Stimulated activated CD8-positive, alpha-beta memory T cell treated with anti-CD3 and anti-CD28 coated beads, Interleukin-7, amount 100 ng/mL, for 48 hours (primary cell): Measurements from ENCODE around the gene LIPG.
"Not testable (repeated sequence)": the region's sequence is repeated elsewhere in the genome, so short reads cannot be mapped to it uniquely, and the experiment has no call there.

Experiments used
- DNase-seq, 2 donors: peaks; one replicate each; pipeline ENCODE4 v3.0.0-alpha.2; 2020; ENCODE audit warnings: low read depth in 1 of 2; ENCODE audit errors: extremely low read depth in 1 of 2

The LIPG gene

DNA sequence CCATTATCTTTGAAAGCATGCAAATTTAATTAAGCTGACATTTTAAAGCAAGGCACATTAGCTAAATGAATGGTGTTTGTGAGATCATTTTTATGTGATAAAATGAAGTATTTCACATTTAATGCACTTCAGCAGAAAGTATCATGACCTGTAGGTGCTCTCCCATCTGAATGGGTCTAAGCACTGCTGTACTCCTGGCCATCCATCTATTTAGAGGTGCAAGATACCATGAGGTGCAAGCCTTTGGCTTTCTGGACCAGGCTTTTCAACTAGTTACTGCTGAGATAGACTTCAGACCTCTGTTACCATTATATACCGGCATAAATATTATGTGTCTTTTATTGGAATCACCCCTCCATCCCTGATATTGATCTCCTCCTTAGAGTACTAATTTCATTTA lies 15.6 kb upstream of the LIPG start:
- DNase-seq: no peak

DNA sequence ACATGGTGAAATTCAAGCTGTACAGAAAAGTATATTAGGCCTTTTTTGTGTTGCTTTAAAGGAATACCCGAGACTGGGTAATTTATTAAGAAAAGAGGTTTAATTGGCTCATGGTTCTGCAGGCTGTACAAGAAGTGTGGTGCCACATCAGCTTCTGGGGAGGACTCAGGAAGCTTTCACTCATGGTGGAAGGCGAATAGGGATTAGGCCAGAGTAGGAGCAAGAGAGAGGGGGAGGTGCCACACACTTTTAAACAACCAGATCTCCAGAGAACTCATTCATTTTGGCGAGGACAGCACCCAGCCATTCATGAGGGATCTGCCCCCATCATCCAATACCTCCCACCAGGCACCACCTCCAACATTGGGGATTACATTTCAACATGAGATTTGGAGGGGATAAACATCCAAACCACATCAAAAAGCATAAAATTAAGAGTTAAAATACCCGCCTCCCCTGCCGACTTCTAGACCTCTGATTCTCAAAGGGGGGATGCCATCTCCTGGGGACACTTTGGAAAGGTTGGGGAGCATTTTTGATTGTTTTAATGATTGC lies 15.1 kb upstream of the LIPG start:
- DNase-seq: no peak

DNA sequence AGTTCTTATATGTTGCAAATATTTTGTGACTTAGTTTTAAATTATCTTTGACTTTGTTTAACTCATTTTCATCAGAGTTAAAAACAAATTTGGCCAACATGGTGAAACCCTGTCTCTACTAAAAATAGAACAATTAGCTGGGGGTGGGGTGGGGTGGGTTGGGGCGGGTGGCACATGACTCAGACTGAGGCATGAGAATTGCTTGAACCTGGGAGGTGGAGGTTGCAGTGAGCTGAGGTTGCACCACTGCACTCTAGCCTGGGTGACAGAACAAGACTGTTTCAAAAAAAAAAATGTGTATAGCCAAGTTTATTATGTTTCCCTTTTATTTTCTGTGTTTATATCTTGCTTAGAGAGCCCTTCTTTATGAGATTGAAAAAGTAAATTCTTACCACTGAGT lies 14.2 kb upstream of the LIPG start:
- DNase-seq: no peak

DNA sequence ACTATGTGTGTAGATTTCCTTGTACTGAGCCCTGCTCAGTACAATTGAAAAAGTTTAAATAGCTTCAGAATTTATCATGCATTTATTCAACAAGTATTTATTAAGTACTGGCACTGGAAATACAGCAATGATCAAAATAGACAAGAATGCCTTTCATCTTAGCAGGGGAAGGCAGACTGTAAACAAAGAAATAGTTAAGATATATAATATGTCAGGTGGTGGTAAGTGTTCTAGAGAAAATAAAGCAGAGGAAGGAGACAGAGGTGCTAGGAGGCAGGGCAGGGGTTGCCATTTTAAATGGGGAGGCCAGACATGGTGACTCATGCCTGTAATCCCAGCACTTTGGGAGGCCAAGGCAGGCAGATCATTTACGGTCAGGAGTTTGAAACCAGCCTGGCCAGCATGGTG lies 13.6 kb upstream of the LIPG start:
- no peak for DNase-seq

DNA sequence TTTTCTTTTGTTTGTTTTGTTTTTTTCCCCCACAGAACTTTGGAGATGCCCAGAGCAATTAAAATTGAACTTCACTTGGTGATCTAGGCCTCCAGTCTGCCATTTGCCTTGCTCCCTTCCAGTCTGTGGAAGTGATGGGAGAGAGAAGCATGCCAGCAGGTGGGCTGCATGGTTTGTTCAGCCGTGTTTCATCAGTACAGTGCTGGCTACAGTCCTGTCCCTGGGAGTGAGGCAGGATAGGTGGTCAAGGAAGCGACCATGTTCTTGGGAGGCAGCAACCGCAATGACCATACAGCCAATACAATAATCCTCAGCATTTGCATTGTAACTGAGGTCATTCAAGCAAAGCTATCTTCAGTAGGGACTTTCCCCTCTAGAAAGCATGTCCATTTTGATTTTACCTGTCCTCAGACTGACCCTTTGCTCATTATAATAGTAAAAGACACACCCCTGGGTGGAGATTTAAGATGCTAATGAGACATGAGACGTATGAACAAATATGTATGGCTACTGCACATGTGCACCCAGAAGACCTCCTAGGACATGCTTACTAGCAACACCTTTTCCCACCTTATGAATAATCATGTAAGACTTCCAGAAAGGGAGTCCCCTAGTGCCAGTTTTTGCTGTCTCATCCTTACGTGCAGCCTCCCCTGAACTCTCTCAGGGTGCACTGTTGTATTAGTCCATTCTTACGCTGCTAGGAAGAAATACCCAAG lies 11.1 kb upstream of the LIPG start:
- DNase-seq: no peak

DNA sequence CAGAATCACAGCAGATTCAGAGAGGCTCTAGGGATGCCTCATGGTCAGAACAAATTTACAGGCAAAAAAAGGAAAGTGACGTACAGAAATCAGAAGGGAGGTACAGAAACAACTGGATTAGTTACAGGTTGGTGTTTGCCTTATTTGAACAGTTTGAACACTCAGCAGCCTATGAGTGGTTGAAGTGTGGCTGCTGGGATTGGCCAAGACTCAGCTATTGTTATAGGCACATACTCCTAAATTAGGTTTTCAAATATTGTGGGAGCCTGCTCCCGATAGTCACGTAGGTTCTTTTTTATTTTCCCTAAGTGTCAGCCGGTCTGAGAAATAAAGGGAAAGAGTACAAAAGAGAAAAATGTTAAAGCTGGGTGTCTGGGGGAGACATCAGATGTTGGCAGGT lies 8.9 kb upstream of the LIPG start:
- DNase-seq: no peak

DNA sequence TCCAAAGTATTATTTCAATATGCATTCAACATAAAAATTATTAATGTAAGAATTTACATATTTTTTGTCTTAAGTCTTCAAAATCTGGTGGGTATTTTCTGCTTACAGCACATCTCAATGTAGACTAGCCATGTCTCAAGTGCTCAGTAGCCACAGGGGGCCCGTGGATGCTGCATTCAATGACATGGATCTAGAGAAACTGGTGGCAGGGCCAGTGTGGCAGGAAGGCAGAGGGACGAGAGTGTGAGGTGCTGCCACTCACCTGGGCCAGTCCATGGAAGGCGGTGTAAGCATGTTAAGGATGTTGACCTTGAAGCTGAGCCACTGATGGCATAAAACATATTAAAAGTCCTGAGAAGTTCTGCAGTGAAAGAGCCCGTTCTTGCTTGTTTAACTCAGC lies 6.2 kb upstream of the LIPG start:
- DNase-seq: no peak

DNA sequence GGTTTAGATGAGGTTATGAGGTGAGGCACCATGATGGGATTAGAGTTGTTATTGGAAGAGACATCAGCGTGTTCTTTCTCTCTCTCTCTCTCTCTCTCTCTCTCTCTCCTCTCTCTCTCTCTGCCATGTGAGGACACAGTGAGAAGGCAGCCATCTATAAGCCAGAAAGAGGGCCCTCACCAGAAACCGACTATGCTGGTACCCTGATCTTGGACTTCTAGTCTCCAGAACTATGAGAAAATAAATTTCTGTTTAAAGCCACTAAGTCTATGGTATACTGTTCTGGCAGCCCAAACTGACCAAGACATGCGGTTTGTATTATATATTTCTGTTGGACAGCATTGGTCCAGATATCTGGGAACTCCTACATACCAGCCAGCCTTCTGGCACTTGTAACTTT lies 3.5 kb upstream of the LIPG start:
- no peak for DNase-seq

DNA sequence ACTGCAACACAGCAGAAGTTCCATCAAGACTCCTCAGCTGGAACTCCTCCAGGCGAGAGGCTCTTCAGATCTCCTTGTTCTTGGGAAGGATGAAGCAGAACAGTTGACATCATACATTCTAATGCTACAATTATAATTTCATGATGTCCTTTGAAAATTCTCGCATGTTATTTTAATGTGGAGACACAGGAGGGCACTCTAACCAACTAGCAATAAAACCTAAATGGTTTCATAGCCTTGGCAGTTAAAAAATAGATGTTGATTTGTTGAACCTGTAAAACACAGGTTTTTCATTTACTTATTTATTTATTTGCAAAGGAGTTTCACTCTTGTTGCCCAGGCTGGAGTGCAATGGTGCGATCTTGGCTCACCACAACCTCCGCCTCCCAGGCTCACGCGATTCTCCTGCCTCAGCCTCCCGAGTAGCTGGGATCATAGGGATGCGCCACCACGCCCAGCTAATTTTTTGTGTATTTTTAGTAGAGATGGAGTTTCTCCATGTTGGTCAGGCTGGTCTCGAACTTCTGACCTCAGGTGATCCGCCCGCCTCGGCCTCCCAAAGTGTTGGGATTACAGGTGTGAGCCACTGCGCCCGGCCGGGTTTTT lies 2.4 kb upstream of the LIPG start:
- not testable (repeated sequence) for DNase-seq

DNA sequence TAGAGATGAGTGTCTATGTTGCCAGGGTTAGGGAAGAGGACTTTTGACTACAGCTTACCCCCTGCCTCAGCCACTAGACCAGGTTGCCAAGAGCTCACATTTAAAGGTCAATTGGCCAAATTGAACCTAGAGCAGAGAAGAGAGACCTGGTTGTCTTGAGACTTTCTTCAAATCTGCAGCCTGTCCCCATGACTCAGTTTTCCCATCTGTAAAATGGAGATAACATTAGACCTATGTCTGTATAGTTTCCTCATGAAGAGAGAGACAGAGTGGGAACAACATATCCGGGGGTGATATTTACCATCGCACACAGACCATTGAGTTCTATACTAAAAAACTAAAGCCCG lies 1.6 kb upstream of the LIPG start:
- DNase-seq: no peak

DNA sequence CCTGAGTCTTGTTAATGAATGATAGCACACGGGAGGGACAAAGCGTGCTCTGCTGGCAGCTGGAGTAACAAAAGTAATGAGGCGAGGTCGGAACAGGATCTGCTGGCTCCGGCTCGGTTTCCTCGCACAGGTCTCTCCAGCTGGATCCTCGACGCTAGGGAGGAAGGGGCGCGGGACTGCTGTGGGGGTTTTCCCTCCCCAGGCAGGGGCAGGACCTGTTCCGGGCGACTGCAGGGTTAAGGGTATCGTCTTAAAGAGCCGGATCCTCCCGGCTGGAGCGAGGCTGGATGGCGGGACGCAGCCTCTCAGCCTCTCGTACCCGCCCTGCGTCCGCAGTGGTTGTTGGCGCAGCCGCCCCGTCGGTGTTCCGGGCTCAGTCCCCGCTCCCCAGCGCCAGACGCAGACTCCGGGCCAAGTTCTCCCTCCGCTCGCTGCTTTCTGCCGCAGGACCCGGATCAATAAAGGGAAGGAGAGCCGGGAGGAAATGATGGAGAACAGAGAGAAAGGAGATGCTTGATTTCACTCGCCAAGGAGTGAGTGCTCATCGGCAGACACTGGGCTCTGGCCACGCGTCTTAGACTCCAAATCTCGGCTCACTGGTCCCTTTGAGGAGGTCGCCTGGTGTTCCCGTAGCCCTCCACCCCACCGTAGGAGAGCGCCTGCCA lies 1.1 kb upstream of the LIPG start:
- no peak for DNase-seq

DNA sequence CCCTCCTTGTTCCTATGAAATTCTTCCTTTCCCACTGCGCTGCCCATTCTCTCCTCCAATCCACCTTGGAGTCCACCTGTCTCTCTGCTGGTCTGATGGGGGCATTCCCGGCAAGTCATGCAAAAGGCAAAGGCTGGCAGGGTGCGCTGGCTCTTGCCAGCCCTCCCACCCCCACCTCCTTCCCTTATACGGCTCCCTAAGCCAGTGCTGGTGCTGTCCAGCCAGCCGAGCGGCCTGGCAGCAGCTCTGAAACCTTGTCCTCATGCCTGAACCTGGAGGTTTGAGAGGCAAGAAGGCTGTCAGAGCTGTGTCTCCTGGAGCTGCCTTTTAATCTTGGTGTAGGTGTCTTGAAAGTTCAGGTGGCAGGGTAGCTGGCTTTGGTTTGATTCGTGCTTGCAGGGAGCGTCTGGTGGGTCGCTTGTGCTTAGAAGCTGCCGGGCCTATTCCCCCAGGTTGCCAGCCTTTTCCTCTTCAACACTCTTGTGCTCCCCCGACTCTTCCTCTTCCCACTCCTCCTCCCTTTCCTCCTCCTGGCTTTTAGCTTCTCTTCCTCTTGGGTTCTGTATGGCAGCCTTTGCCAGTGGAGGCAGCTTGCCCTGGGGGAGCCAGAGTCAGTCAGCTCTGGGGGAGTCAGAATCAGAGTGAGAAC lies 748 bp downstream of the LIPG start:
- no peak for DNase-seq

DNA sequence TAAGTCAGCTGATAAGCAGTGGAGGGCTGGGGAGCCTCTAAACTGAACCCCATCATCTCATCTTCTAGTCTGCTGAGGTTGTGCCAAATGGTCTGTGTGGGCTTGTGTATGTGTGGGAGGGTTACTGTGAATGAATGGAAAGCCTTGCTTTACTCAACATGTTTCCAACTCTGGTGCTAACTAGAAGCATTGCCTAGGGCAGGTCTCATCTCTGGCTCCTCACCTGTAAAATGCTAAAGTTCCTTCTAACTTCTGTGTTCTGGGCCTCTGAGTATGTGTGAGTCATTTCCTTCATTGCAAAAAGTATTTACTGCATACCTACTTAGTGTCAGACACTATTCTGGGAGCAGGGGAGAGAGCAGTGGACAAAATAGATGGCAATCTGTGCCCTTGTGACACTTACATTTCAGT lies 1.3 kb downstream of the LIPG start:
- DNase-seq: no peak

DNA sequence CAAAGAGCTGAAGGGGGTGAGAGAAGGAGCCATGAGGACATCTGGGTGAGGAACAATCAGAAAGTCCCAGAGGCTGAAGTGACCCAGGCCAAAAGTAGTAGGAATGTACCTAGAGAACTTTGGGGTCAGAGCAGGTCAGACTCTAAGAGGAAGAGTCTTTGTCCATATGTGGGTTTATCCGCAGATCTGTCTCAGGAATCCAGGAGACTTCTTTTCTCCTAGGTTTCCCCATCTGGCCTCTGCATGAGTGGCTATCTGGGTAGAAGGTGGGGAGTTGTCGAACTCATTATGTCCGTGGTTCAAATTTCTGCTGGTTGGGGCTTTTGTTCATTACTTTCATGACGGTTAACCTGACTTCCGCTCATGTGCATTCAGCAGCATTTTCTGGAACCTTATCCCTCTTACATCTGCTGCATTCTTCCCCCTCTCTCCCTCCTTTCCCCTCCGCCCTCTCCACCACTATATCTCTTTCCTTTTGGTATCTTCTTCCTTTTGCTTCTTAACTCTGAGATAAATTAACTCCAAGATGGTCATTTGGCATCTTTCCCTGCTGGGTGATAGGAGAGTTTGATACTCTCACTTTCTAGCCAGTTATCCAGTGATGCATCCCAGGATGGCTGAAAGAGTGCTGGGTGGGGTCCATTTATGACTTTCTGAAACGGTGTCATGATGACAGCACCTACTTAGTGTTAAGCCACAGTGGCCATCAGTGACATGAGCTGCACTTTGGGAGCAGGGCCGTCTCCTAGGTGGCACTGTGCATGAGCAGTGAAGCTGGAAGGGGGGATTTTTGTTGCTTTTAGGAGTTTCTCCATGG lies 2.1 kb downstream of the LIPG start:
- no peak for DNase-seq

DNA sequence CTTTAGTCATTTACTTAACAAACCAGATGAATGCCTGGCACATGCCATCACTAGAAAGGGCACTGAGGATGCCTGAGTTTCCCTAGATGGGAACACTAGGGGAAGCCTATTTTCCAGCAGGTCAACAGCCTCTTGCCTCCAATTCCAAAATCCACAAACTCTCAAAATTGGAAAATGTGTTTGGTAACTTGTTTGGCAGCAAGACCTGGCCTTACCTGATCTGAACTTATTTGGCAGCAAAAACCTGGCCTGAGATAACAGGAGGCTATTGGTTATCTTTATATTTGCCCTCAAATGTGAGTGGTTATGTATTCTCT lies 2.6 kb downstream of the LIPG start:
- no peak for DNase-seq

DNA sequence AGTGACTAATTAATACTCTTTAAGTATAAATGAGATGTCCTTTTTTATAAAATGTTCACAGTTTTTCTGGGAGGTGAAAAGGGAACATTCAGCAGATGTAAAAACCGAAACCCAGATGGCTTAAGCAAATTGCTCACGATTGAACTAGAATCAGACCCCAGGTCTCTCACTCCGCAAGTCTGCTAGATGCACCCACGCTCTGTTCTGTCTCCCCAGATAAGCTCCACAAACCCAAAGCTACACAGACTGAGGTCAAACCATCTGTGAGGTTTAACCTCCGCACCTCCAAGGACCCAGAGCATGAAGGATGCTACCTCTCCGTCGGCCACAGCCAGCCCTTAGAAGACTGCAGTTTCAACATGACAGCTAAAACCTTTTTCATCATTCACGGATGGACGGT lies 3.2 kb downstream of the LIPG start:
- no peak for DNase-seq

DNA sequence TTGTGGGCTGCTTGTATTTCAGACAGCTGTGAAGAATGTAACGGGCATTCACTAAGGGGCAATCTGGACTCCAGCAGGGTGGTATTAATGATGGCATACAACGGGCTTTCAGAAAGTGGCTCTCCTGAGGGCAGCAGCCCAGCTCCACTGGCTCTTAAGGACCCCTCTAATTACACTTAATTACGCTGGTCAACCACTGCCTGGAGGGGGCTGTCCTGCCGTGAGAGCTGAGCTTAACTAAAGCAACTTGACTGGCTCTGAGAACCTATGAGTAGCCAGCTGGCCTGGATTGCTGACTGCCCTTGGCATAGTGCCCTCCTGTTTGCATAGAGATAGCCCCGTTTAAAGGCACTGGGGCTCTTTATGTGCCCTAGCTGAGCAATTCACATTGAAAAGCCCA lies 3.8 kb downstream of the LIPG start:
- DNase-seq: no peak

DNA sequence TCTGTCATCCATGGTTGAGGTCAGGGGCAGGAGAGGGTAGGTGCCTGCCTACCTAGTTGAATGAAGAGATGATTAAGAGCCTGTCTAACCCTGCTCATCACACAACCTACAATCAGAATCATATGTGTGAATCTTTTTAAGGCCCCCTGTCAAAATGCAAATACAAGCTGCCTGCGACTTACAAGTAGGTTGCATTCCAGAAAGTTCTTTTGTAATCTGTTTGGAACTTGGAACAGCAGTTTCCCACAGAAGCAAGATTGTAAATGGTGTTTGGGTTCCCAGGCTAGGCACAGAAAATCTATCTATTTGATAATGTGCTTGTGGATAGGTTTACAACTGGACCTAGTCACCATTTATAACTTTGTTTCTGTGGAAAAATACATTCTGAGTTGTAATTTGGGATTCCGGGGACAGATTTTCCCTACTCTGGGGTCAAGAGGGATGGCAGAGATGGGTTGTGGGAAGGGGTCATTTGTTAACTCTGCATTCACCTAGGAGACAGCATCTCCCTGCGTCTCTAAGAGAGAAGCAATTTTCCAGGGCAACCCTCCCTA lies 4.4 kb downstream of the LIPG start:
- no peak for DNase-seq

DNA sequence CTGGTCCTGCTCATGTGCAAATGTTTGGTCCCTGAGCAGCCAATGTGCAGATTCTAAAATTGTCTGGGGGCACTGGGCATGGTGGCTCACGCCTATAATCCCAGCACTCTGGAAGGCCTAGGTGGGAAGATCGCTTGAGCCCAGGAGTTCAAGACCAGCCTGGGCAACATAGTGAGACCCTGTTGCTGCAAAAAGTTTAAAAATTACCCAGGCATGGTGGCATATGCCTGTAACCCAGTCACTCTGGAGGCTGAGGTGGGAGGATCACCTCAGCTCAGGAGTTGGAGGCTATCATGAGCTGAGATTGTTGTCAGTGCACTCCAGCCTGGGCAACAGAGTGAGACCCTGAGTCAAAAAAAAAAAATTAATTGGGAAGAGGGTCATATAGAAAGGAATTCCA lies 5.1 kb downstream of the LIPG start:
- no peak for DNase-seq

DNA sequence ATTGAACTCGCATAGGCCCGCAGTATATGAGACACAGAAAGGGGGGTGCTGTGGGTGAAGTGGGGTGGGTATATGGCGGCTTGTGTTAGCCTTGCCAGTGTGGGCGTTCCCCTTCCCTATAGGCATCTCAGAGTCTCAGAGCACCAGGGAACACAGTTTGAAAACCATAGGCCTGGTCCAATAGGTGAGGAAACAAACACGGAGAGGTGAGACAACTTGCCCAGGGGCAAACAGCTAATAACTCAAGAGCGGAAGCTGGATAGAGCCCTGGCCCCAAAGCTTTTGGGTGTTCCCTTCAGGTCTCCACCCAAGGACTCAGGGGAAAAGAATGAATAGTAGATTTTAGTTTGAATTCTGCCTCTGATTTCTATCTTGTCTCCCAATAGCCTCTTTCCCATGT lies 7.9 kb downstream of the LIPG start:
- DNase-seq: no peak

DNA sequence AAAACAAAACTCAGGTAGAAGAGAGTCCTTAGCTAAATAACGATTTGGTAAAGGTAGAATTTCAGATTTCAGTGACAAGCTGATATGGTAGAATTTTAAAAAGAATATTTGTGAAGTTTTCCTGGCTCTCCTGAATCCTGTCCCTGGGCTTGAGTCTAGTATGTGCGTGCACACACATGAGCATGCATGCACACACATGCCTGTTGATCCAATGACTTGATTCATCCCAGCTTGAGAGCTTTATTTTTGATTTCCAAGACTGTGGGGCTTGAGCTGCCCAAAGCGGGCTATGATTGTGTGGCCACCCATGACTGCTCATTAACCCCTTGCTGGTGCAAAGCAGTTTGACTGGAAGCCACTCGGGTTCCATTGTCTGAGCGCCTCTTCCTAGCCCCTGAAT lies 9.0 kb downstream of the LIPG start:
- DNase-seq: no peak
